ENCODE data around the gene ITPR1.

ITPR1 gene

DNA sequence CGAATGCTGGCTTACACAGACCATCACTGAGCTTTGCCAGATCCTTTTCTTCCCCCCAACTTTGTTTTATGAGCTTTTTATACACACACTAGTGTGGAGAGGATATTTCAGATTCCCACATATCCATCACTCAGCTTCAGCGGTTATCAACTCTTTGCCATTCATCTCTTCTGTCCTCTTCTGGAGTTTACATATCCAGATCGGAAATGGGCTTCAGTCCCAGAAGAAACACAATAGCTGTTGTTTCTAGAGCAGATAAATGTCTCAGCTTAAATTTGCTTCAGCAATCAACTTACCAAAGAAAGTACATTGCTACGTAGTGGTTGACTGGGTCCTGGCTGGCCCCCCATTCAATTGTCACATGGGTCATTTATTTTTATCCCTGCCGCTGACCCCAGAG, 300.2 kb downstream of the ITPR1 start:
- no peak for DNase-seq

DNA sequence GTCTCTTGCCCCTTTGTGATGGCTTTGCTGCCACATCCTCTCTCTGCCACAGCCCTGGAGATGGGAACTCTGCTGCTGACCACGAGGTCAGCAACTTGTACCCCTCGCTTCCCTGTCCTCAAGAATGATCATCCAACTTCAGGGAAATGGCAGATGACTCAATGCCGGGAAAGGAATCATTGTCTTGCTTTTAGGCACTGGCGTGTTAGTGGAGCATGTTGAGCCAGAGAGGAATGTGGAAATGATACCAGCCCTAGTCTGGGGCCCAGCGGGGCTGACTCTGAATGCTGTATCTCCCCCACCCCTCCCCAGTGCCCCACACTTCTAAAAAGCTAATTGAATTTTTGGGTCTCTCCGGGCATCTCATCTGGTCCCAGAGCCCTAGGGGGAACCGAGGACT, 301.2 kb downstream of the ITPR1 start:
- no peak for DNase-seq

DNA sequence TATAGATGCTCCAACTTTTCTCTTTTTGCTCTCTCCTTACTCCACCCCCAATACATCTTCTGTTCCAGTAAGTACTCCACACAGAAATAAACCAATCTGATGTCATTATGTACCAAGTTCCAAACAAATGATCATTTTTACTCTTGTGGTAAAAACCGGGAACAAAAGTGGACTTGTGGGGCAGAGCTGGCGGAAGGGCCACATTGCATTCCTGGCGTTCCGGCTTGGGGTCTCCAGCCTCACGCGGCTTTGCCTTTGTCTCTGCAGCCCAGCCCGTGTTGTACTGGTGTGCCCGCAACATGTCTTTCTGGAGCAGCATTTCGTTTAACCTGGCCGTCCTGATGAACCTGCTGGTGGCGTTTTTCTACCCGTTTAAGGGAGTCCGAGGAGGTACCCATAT, 301.6 kb downstream of the ITPR1 start:
- DNase-seq, result no peak

DNA sequence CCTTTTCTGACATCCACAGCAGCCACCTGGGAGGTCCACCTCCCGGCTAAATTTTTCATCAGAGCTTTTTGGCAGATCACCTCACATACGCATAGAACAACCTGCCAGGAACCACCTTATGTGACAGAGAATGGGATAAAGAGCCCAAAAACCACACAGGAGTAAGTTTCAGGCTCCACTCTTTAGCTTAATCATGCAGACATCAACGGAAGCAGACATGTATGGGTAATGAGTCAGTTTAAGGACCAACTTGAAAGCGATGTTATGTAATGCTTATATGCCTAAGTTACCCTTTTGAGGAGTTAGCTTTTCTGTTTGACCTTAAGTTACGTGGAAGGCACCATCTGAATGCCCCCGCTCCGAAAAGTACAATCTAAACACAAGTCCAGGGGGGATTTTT, 302.8 kb downstream of the ITPR1 start:
- DNase-seq, result no peak

DNA sequence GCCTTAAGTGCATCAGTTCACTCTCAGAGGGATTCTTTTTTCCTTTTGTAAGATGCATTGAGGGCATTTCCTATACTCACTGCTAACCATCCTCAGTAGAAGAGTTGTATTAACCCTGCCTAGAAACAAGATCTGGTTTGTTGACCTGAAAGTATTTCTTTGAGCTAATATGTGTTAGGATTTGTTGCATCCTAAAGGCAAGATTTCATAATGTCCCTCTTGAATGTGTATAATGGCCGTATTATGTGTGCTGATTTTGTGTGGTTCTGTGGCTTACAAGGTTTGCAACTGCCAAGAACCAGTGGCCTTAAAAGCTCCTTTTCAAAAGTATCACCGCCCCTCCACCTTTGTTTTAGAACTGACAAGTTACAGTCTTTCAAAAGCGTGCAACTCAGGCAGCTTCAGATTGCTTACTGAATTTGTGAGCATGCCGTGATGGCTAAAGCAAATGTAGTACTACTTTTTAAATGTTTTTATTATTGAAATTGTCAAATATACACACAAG, 304.1 kb downstream of the ITPR1 start:
- DNase-seq, result no peak

DNA sequence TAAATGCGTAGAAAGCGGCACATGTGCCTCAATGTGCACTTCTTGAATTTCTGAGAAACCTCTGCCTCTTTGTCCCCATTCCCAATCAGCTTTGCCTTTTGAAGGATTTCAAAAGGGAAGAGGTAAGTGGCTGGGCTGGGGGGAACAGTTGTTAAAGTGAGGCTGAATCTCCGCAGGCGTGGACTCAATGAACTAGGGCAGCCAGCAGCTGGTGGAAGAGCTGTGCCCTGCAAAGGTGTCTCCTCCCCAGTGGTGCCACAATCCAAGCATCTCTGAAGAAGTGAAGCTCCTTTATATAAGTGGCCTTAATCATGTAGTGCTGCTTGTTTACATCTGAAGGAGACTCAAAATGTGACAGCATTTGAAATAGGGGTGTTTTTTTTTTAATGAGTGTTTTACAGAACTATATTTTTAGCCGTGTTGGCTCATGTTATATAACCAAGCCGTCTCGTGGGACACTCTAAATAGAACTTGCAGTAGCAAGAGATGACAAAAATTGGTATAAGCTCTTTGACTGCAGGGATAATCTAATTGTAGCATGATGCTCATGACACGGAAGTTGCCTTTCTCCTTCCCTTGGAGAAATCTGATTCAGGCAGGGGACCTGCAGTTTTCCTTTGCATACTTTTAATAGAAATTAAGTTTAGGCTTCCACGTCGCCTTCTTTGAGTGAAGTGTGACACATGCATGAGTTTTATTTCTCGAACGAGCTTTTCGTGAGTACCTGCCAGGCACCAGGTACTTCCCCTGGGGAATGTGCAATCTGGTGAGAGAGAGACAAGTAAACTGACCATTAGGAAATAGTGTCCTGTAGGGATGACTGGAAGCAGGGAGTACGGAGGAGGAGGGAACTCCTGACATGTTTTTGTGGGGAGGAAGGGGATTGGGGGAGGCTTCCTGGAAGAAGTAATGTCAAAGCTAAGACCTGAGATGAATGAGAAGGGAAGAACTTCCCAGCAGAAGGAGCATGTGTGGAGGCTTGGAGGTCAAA, 306.4 kb downstream of the ITPR1 start:
- no peak for DNase-seq

DNA sequence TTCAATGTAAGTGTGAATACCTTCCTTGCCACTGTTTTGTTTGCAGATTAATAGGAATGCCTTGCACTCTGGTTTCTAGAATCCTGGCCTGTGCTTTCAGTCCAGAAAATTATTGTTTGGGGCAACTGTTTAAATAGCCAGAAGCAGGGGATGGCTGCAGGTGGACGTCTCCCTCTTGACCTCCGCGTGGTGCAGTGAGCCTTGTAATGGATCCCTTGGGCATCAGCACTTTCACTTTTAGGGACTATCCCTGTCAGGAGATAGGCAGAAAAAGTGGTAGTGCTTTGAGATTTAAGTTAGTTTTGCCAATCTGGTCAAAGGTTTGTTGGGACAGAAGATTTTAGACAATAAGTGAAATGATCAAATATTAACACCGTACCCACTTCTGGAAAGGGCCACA, 307.4 kb downstream of the ITPR1 start:
- DNase-seq, result no peak

DNA sequence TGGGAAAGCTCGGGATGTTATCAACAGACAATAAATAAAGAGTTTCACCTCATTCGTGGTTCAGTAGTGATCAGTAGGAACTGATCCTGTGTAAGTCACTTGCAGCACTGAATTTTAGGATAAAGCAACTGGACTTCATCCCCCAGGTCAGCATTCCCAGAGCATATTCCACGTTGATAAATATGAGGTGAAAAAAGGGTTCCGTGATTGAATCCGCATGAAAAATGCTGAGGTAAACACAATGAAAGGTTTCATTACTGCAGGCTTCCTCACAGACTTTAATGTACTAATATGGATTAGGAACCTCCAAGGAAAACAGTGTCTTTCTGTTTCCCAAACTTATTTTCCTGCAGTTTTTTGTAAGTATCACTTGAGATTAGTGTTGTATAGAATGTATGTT, 308.7 kb downstream of the ITPR1 start:
- no peak for DNase-seq

DNA sequence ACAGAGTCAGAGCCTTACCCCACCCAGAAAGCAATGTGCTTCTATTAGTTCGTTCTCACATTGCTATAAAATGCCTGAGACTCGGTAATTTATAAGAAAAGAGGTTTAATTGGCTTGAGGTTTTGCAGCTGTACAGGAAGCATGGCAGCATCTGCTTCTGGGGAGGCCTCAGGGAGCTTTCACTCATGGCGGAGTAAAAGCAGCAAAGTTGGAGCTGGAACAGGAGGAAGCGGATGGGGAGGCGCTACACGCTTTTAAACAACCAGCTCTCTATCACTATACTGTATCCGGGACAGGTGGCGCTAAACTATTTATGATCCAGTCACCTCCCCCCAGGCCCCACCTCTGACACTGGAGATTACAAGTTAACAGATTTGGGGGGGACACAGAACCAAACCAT, 309.8 kb downstream of the ITPR1 start:
- no peak for DNase-seq

DNA sequence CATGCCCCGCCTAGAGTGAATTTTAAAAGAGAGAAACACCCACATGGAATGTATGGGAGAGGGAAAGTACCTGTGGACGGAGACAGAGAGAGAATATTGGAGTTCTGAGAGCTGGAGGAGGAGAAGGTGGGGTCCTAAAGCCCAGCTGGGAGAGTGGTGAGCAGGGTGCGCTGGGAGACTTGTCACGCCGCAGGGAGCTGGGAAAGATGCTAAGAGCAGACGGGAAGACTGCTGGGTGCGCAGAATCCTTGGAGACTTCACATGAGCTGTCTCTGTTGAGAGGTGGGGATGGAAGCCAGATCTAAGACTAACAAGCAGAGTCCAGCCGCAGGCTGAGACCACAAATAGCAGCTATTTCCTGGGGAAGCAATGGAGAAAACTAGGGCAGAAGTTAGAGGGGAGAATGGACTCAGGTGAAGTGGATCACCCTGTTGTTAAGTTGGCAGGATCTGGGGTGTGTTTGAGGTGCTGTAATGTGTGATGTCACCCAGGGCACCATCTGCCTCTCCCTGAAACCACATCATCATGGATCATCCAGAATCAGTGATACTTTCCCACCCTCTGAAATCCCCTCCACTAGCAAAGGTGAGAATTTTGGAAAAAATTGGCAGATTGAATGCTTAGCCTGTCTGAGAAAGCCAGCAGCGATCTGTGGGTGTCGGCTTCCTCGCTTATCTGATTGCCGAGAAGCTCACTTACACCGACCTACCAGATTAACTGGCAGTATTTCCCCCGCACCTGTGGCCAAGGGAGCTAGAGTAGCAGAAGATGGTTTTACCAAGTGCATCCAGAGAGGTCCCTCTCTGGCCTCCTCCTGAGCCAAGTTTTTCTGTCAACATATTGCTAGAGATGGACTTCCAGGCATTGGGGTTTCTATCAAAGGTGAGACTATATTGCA, 311.3 kb downstream of the ITPR1 start:
- DNase-seq, result no peak

DNA sequence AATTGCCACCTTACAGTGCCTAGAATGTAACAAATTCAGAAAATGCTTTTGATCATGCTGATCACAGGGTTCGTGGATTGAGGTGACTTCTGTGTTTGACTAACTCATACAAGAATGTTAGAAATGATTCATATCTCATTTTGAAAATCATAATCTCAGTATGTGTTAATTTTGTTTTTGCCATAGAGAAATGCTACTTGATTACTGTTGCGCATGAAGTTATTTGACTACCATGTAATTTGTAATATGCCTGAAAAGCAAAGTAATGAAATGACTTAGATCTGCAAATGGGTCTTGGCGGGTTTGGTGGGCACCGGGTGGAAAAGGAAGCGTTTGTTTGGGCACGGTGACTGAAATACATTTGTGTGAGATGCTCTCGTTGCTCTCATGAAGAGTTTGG, 312.5 kb downstream of the ITPR1 start:
- no peak for DNase-seq

DNA sequence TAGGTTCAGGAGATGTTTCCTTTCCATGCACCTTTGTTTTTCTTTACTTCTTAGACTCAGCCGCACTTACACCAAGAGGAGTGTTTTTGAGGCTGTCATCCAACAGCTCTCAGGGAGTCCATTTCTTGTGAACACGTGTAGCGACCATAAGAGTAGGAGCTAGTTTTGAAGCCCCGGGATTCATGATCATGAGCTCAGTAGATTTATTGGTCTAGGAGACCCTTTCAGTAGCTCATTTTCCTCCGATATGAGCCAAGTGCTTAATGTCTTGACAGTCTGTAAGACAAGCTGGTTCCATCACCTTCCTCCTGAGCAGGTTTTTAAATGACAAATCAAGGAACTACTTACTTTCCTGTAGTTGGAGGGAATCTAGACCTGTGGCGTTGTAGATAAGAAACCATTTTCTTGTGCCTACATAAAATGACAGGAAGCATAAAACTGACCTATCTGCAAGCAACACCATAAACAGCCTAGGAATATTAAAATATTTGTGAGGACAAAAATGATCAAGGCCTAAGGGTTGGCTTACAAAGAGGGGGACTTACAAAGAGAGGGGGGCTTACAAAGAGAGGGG, 313.5 kb downstream of the ITPR1 start:
- DNase-seq, result no peak

DNA sequence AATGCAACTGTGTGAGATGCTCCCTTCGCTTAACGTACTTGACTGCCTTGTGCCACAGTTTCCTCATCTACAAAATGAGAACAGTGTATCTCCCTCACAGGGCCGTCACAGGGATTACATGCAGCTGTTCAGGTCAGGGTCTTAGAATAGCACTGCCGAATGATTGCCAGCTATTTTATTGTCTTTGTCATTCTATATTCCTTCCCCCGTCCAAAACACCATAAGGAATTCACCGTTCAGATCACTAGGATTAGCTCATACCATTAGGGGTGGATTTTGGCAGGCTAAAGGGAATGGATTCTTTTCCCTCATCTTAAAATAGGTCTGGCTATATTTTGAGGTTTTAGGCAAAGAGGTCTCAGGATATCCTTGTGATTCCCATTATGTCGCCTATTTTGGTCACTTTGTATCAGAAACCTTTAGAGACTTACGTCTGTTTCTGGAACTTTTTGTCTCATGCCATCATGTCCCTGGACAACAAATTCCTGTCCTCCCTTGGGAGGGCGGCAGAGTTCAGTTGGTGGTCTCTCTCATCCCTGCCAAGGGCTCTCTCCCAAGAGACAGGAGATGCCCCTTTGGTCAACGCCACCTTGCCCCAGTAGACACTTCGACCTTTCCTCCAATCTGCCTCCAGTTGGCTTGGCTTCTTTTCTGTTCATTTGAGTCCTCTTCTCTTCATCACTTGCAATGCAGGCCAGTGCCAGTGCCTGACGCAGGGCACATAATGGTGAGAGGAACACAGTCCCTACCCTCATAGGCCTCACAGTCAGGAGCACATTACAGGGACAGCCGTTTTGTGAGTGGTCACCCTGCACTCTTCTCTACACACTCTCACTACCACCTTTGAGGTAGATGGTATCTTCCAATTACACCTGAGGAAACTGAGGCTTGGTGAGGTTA, 314.5 kb downstream of the ITPR1 start:
- no peak for DNase-seq

DNA sequence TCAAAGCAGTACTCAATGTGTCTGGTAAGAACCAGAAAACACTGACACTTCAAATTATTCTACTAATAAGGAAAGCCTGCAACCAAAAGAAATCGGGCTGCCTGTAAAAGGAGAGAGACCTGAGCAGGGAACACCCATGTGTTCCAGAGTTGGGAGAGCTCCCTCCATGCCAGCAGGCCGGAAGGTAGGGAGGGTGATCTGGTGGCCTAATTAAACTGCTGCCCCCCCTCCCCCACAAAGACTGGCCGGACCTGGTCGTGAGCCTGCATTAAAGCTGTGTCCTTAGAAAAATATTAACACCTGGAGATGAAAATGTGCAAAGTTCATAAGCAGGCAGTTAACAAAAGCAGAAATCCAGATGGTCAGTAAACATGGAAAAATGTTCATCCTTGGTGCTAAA, 315.5 kb downstream of the ITPR1 start:
- no peak for DNase-seq

DNA sequence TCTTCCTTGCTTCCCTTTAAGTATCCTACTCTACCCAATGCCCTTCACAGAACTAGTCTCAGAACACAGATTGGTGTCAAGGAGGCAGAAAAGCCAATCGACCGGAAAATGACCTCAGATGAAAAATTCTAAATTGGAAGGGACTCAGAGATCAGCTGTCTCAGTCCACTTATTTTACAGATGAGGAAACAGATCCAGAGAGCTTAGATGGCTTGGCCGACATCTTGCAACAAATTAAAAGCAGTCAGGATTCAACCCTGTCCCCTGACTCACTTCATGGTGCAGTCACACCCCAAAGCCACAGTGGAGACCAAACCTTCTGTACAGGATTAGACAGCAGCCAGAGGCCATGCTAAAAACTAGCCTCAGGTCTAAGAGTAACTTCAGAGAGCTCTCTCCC, 316.8 kb downstream of the ITPR1 start:
- DNase-seq, result no peak

DNA sequence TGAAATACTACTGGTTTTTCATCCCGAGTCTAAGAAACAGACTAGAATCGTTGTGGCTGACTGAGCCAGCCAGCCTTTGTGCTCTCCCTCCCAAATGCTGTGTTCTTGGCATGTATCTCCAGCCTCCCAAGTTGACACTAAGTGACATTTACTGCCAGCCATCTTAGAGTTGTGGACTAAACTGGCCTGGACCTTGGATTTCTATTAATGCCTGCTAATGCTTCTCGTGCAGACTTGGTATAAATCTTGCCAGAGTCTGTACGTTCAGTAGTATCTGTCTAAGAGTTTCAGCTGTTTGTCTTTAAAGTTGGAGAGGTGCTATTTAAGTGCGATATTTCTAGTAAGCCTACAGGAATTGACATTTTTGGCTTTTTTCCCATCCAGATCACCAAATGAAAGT, 319.4 kb downstream of the ITPR1 start:
- no peak for DNase-seq

DNA sequence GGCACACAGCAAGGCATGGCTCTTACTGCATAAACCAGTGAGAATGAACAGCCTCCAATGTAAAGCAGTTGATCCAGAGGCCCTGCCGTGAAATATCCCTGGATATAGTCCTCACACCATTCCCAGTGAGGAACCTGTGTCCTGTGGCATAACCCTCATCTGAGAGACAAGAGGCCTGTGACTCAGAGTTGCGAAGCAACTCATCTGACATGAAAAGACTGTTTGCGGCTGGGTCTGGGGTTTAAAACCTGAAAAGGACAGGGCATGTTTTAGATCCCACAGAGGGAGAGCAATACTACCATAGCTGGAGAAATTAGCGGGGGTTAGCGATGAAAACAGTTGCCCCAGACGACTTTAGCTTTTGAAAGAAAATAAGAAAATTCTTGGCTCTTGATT, 320.8 kb downstream of the ITPR1 start:
- no peak for DNase-seq

DNA sequence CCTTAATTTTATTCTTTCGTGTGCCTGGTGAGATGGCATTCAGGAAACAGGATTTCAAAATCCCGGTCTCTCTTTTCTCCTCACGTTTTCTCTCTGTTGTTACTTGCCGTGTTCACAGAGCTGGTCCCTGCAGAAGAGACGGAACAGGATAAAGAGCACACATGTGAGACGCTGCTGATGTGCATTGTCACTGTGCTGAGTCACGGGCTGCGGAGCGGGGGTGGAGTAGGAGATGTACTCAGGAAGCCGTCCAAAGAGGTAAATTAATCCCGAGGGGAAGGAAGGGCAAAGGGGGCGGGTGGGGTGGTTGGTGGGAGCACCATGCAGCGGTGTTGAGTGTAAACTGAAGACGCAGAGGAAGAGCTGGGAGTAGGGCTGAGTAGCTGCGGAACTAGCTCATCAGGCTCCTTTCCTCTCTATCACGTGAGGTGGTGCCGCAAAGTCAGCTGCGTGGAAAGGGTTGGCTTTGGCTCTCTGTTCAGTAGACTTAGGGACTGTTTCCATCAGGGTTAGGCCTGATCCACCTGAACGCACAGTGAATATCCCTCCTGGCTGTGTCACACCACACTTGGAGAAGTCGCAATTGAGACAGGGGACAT, 321.3 kb downstream of the ITPR1 start:
- no peak for DNase-seq

DNA sequence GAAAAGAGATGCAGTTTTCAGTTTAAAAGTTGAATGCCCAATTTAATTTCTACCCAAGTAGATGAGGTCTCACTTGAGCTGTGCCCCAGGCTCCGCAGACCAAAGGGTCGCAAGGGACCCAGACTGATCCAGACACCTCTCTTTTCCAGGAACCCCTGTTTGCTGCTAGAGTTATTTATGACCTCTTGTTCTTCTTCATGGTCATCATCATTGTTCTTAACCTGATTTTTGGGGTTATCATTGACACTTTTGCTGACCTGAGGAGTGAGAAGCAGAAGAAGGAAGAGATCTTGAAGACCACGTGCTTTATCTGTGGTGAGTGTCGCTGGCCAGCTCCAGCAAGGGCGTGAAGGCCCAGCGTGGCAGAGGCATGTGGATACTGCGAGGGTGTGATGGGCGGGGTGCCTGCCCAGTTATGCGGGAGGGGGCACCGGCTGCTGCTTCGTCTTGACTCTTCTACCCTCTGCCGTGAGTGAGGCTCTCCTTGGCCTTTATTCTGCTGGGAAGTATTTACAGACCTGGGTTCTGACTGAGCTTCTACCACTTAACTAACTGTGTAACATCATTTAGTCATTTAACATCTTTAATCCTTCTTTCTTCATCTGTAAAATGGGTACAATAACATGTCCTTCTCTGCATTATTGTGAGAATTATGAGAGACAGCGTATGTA, 321.9 kb downstream of the ITPR1 start:
- no peak for DNase-seq

DNA sequence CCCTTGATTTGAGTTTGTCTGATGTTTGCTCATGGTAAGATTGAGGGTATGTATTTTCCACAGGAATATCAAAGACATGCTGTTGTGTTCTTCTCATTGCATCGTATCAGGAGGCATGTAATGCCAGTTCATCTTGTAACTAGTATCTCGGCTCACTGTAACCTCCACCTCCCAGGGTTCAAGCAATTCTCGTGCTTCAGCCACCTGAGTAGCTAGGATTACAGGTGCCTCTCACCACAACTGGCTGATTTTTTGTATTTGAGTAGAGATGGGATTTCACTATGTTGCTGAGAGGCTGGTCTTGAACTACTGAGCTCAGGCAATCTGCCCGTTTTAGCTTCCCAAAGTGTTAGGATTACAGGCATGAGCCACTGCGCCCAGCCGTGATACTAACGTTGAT, 323.2 kb downstream of the ITPR1 start:
- DNase-seq, result no peak

DNA sequence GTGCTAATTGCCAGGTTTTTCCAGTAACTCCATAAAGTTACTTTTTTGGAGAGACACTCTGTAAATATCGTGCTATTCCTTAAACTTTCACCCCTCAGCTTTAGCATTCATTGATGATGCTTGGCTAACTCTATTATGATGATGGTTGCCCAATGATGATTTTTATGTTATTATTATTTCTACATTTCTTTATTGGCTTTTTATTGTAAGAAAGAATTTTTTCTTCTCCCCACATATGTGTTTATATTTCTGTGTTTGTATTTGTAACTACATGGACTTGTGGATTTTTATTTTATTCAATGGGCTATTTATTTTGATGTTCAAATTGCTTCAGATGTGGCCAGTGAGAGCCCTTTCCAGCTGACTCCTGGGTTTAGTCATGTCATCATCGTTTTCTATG, 323.6 kb downstream of the ITPR1 start:
- DNase-seq, result no peak
